ENCODE results near the gene C10orf53.
"Not testable (repeated sequence)": the region's sequence is repeated elsewhere in the genome, so short reads cannot be mapped to it uniquely, and the experiment has no call there.

The C10orf53 gene

GRCh38 chr10:49652421-49653272 lies 26.8 kb upstream of the C10orf53 start:
- no peak for DNase-seq (ENCODE audit: low spot score)

GRCh38 chr10:49653273-49653929 lies 26.1 kb upstream of the C10orf53 start:
- no peak for DNase-seq (ENCODE audit: low spot score)

- DNase-seq (ENCODE audit: low spot score): no peak
These were observed 25.3 kb upstream of the C10orf53 start for GRCh38 chr10:49654036-49654693.

GRCh38 chr10:49655099-49655498 lies 24.4 kb upstream of the C10orf53 start:
- no peak for DNase-seq (ENCODE audit: low spot score)

GRCh38 chr10:49656845-49657493 lies 22.5 kb upstream of the C10orf53 start:
- DNase-seq (ENCODE audit: low spot score): no peak

- DNase-seq (ENCODE audit: low spot score): no peak
These were observed 21.8 kb upstream of the C10orf53 start for GRCh38 chr10:49657606-49658005.

GRCh38 chr10:49661140-49661856 lies 18.2 kb upstream of the C10orf53 start:
- DNase-seq (ENCODE audit: low spot score): no peak

GRCh38 chr10:49662169-49662830 lies 17.2 kb upstream of the C10orf53 start:
- DNase-seq (ENCODE audit: low spot score): no peak

GRCh38 chr10:49663596-49663995 lies 15.9 kb upstream of the C10orf53 start:
- no peak for DNase-seq (ENCODE audit: low spot score)

GRCh38 chr10:49664006-49664841 lies 15.2 kb upstream of the C10orf53 start:
- no peak for DNase-seq (ENCODE audit: low spot score)

GRCh38 chr10:49664842-49665355 lies 14.6 kb upstream of the C10orf53 start:
- no peak for DNase-seq (ENCODE audit: low spot score)

GRCh38 chr10:49666054-49666615 lies 13.3 kb upstream of the C10orf53 start:
- no peak for DNase-seq (ENCODE audit: low spot score)

GRCh38 chr10:49666685-49667084 lies 12.8 kb upstream of the C10orf53 start:
- no peak for DNase-seq (ENCODE audit: low spot score)

- DNase-seq (ENCODE audit: low spot score): no peak
These were observed 11.5 kb upstream of the C10orf53 start for GRCh38 chr10:49667991-49668390.

GRCh38 chr10:49668684-49669083 lies 10.8 kb upstream of the C10orf53 start:
- no peak for DNase-seq (ENCODE audit: low spot score)

- no peak for DNase-seq (ENCODE audit: low spot score)
These were observed 498 bp upstream of the C10orf53 start for GRCh38 chr10:49678827-49679479.

- DNase-seq (ENCODE audit: low spot score): not testable (repeated sequence)
These were observed 3.0 kb downstream of the C10orf53 start for GRCh38 chr10:49682449-49682848.

GRCh38 chr10:49682879-49683278 lies 3.4 kb downstream of the C10orf53 start:
- DNase-seq (ENCODE audit: low spot score): no peak

GRCh38 chr10:49686651-49687050 lies 7.2 kb downstream of the C10orf53 start:
- no peak for DNase-seq (ENCODE audit: low spot score)

Measured in hepatic stellate cell (primary cell).